Measurements from ENCODE around the gene LIN7A. TPM values are rescaled to one million over a fixed set of nuclear protein-coding genes. Genes with fewer than 3 reads are reported as not detected.

The LIN7A gene
- total and polyA plus RNA-seq, 2 experiments from 2014 or later, result 5.2 to 9.9 TPM

DNA sequence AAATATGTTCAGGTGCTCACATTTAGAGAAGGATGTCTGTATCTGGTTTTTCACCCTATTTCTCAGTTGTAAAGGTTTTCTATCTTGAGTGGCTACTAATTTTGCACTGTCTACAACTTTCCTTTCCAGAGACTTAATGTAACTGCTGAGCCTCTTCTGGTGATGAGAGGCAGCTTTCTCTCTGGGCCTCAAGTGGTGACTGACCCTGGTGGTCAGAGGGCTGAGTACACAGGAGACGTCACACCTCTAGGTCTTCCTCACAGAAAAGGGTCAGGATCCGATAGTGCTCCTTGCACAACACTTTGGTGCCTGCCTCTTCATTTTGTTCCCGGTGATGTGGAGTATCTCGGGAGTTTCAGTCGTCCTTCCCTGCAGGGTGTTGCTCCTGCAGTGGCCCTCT lies 76.8 kb downstream of the LIN7A start:
- WGBS (ENCODE audit: low lambda C conversion rate, missing lambda C conversion rate), result 91% methylated on average over 5 of the region's 5 CpGs
- no peak for DNase-seq (ENCODE audit: low spot score)
- Histone ChIP-seq H3K9me3 (ENCODE audit: low read depth) (no peaks in the 10 kb centered on the region), H2AFZ (no peak overlapping the region), H3K27me3 (no peaks in the 10 kb centered on the region), H3K27ac (no peak overlapping the region), H3K79me2 (no peaks in the 10 kb centered on the region), H3K4me3 (no peak overlapping the region), H4K20me1 (ENCODE audit: insufficient read depth, poor library complexity, severe bottlenecking) (no peaks in the 10 kb centered on the region), H3K4me1 (ENCODE audit: insufficient read depth) (no peaks in the 10 kb centered on the region), H3K9me2 (replicated peaks; ENCODE audit: insufficient read depth) (no peaks in the 10 kb centered on the region), H3K4me2 (no peak overlapping the region), H3K36me3 (replicated peaks; ENCODE audit: insufficient read depth, low read depth) (no peaks in the 10 kb centered on the region)
- TF ChIP-seq, protein P1, sequence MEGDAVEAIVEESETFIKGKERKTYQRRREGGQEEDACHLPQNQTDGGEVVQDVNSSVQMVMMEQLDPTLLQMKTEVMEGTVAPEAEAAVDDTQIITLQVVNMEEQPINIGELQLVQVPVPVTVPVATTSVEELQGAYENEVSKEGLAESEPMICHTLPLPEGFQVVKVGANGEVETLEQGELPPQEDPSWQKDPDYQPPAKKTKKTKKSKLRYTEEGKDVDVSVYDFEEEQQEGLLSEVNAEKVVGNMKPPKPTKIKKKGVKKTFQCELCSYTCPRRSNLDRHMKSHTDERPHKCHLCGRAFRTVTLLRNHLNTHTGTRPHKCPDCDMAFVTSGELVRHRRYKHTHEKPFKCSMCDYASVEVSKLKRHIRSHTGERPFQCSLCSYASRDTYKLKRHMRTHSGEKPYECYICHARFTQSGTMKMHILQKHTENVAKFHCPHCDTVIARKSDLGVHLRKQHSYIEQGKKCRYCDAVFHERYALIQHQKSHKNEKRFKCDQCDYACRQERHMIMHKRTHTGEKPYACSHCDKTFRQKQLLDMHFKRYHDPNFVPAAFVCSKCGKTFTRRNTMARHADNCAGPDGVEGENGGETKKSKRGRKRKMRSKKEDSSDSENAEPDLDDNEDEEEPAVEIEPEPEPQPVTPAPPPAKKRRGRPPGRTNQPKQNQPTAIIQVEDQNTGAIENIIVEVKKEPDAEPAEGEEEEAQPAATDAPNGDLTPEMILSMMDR (IDR thresholded peaks at IDR 0.05; ENCODE audit: poor library complexity), result no peak
- TF ChIP-seq EZH2phosphoT487 (IDR thresholded peaks at IDR 0.05; ENCODE audit: low read depth, severe bottlenecking, unreplicated experiment) (no peak), EZH2 (IDR thresholded peaks at IDR 0.05; ENCODE audit: borderline replicate concordance) (no peak)

- WGBS (ENCODE audit: low lambda C conversion rate, missing lambda C conversion rate), result 90% methylated on average over 2 of the region's 2 CpGs
- Histone ChIP-seq H4K20me1 (ENCODE audit: insufficient read depth, poor library complexity, severe bottlenecking) (no peaks in the 10 kb centered on the region), H3K79me2 (no peaks in the 10 kb centered on the region), H3K9me2 (replicated peaks; ENCODE audit: insufficient read depth) (no peaks in the 10 kb centered on the region), H3K36me3 (replicated peaks; ENCODE audit: insufficient read depth, low read depth) (no peaks in the 10 kb centered on the region), H3K27ac (no peak overlapping the region), H3K27me3 (no peaks in the 10 kb centered on the region), H3K4me3 (no peak overlapping the region), H3K4me1 (ENCODE audit: insufficient read depth) (no peaks in the 10 kb centered on the region), H3K9me3 (ENCODE audit: low read depth) (no peaks in the 10 kb centered on the region), H2AFZ (no peak overlapping the region), H3K4me2 (no peak overlapping the region)
- no peak for TF ChIP-seq EZH2 (IDR thresholded peaks at IDR 0.05; ENCODE audit: borderline replicate concordance)
- no peak for TF ChIP-seq EZH2phosphoT487 (IDR thresholded peaks at IDR 0.05; ENCODE audit: low read depth, severe bottlenecking, unreplicated experiment)
- TF ChIP-seq, protein P1 (IDR thresholded peaks at IDR 0.05; ENCODE audit: poor library complexity), result no peak
- DNase-seq (ENCODE audit: low spot score), result no peak
These were observed 77.5 kb downstream of the LIN7A start for GRCh38 chr12:80860206-80860605.

DNA sequence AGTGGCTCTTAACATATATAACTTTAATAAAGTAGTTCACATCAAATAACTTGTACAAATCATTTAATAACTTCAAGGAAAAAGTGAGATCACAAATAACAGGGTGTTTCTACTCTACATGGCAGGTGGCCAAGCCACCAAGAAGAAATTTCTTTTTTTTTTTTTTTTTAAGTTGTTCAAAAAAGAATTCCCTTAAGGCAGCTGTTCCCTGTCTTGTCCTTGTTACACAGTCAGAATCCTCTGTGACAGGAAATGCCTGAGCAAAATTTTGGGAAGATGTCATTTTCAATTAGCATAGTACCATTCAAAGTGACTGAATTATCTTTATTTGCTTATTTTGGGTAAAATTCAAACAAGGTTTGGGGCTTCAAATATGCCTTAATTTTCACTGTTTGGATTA lies 79.4 kb downstream of the LIN7A start:
- Histone ChIP-seq H3K9me3 (ENCODE audit: low read depth) (no peaks in the 10 kb centered on the region), H3K4me1 (ENCODE audit: insufficient read depth) (no peaks in the 10 kb centered on the region), H3K79me2 (no peaks in the 10 kb centered on the region), H3K9me2 (replicated peaks; ENCODE audit: insufficient read depth) (no peaks in the 10 kb centered on the region), H4K20me1 (ENCODE audit: insufficient read depth, poor library complexity, severe bottlenecking) (no peaks in the 10 kb centered on the region), H3K27me3 (no peaks in the 10 kb centered on the region), H3K27ac (no peak overlapping the region), H3K4me3 (no peak overlapping the region), H3K4me2 (no peak overlapping the region), H2AFZ (no peak overlapping the region), H3K36me3 (replicated peaks; ENCODE audit: insufficient read depth, low read depth) (no peaks in the 10 kb centered on the region)
- TF ChIP-seq EZH2 (IDR thresholded peaks at IDR 0.05; ENCODE audit: borderline replicate concordance) (no peak), EZH2phosphoT487 (IDR thresholded peaks at IDR 0.05; ENCODE audit: low read depth, severe bottlenecking, unreplicated experiment) (no peak)
- TF ChIP-seq, protein P1 (IDR thresholded peaks at IDR 0.05; ENCODE audit: poor library complexity), result no peak
- no peak for DNase-seq (ENCODE audit: low spot score)

DNA sequence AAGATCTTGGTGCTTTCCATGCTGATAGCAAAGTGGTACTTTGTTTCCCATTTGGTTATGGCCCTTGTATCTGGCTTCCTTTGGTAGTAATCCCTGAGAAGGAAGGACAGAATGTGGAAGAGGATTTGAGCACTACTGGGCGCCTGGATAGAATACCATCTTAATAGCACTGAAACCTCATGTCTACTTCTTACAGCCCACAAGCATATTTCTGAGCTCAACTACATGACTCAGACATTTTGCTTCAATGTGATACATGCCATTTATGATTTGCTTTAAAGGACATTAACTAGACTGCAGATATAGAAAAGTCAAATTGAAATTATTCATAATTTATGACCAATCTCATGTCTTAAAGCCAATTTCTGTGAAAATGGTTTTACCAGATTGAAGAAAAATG lies 80.4 kb downstream of the LIN7A start:
- Histone ChIP-seq H3K27me3 (no peaks in the 10 kb centered on the region), H3K9me2 (replicated peaks; ENCODE audit: insufficient read depth) (no peaks in the 10 kb centered on the region), H3K27ac (no peak overlapping the region), H3K4me3 (no peak overlapping the region), H3K4me1 (ENCODE audit: insufficient read depth) (no peaks in the 10 kb centered on the region), H3K36me3 (replicated peaks; ENCODE audit: insufficient read depth, low read depth) (no peaks in the 10 kb centered on the region), H3K4me2 (no peak overlapping the region), H3K79me2 (no peaks in the 10 kb centered on the region), H3K9me3 (ENCODE audit: low read depth) (no peaks in the 10 kb centered on the region), H2AFZ (no peak overlapping the region), H4K20me1 (ENCODE audit: insufficient read depth, poor library complexity, severe bottlenecking) (no peaks in the 10 kb centered on the region)
- TF ChIP-seq EZH2phosphoT487 (IDR thresholded peaks at IDR 0.05; ENCODE audit: low read depth, severe bottlenecking, unreplicated experiment), result no peak
- TF ChIP-seq, protein P1 (IDR thresholded peaks at IDR 0.05; ENCODE audit: poor library complexity), result no peak
- no peak for TF ChIP-seq EZH2 (IDR thresholded peaks at IDR 0.05; ENCODE audit: borderline replicate concordance)
- WGBS (ENCODE audit: low lambda C conversion rate, missing lambda C conversion rate), result 88% methylated on average over 1 of the region's 1 CpG
- no peak for DNase-seq (ENCODE audit: low spot score)
